GM19468 (cell line): ENCODE measurements around the gene IKBKG.
"Not testable (repeated sequence)": the region's sequence is repeated elsewhere in the genome, so short reads cannot be mapped to it uniquely, and the experiment has no call there.

Experiments used
- ATAC-seq: cut with Tn5 transposase; IDR thresholded peaks from one replicate; pipeline ENCODE4 v1.9.1; 2021; ENCODE audit warnings: mild to moderate bottlenecking, moderate library complexity, moderate number of reproducible peaks; ENCODE audit not compliant: unreplicated experiment; ENCODE audit errors: extremely low read depth

IKBKG gene

DNA sequence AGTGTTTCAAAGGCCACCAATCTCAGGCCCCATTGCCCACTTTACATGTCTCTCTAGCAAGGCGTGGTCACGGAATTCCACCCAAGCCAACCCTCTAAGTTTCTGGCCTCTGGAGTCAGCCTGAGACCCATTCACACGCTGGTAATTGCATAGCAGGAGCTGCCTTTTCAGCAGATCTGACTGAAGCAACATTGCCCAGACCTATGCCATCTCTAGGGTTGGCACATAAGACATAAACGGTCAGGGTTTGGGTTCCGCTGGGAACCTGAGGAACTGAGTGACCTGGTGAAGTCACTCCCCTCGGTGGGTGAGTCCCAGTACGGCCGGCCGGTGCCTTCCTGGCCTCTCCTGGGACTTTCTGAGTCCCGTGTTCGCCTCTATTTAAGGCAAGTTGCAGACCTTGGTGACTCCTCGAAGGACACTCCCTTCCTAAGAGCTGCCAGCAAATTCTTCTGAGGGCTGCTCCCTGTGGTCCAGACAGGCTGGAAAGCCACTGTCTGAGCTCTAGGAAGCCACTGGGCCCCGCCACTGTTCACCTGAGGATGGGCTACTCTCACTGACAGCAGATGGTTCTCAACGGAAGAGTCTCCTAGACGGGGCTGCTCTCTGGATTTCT lies 53.4 kb downstream of the IKBKG start:
- no peak for ATAC-seq

DNA sequence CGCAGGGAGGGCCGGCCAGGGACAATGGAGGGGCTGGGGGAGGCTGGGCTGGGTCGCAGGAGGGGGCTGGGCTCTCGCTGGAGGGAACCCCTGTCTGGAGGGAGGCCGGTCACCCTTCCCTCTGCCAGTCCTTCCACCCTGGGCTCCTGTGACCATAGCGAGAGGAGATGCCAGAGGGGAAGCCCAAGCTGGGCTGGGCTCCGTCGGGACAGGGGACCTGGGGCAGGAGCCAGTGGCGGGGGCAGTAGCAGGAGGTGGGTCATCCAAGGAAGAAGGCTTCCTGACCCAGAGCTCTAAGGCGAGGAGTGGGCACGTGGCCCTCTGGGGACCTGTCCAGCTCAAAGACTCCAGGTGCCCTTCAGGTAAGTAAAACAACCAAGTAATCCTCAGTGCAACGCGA lies 54.8 kb downstream of the IKBKG start:
- no peak for ATAC-seq

DNA sequence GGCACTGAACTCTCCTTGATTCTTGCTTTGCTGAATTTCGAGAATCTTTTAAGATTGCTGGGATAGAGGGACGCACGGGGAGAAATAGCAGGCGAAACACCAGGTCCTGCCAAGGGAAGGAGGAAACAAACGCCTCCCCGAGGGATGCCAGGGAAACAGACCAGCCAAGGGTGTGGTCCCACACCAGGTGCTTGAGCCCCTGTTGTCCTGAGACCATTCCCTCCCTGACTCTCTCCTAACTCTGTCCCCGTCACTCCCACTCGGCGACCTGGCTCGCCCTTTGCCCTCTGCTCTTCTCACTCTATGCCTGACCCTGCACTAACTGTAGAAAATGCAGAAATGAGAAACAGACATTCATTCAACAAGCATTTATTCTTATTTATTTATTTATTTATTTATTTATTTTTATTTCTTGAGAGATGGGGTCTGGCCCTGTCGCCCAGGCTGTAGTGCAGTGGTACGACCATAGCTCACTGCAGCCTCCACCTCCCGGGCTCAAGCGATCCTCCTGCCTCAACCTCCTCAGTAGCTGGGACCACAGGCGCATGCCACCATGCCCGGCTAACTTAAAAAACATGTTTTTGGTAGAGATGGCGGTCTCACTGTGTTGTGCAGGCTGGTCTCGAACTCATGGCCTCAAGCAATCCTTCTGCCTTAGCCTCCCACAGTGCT lies 55.5 kb downstream of the IKBKG start:
- ATAC-seq: no peak

DNA sequence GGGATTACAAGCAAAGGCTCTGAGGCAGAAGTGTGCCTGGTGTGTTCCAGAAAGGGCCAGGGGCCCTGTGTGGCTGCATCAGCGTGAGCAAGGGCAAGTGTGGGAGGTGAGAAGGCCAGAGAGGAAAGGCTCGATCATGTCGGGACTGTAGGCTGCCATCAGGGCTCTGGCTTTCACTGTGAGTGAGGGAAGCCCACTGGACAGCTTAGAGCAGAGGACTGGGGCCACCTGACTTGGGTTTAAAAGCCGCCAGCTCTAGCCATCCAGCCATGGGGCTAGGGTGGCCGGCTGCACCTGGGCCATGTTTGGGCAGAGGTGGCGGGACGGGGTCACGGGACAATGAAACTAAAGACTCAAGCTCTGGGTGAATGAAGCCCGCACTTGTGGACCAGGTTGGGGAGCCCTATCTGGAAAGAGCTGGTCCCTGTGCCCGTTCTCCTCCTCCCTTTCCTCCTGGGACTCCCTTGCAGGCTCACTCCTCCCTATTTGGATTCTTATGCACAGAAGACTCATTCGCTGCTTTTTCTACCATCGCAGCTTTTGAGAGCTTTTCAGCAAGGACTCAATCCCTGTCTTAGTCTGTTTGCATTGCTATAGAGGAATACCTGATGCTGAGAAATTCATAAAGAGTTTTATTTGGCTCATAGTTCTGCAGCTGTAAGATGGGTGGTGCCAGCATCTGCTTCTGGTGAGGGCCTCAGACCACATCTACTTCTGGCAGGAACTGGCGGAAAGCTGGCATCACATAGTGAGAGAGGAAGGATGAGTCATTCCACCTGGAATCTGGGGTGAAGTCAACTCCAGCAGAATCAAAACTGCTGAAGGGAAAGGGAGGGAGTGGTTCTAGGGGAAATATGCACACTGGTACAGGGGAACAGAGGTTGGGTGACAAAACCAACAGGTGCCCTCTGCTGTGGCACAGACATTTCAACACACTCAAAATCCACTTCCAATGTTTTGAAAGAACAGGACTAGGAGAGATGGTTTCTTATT lies 56.3 kb downstream of the IKBKG start:
- ATAC-seq: no peak

DNA sequence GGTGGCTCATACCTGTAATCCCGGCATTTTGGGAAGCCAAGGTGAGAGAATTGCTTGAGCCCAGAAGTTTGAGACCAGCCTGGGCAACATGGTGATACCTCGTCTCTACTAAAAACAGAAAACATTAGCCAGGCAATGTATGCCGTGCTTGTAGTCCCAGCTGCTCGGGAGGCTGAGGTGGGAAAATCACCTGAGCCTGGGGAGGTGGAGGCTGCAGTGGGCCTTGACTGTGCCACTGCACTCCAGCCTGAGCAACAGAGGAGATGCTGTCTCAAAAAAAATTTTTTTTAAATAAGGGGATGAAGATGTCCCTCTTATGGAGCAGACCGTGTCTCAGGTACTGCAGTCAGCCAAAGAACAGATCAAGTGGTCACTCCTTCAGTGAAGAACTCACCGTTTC lies 58.1 kb downstream of the IKBKG start:
- ATAC-seq: no peak

DNA sequence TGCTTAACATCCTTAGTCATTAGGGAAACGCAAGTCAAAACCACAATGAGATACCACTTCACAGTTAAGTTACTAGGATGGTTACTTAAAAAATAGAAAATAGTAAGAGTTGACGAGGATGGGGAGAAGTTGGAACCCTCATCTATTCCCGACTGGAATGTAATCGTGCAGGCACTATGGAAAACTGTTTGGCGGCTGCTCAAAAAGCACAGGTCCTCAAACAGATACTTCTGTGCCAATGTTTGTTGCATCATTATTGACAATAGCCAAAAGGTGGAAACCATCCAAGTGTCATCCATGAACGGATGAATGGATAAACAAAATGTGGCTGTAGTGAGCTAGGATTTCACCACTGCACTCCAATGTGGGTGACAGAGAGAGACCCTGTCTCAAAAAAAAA lies 60.0 kb downstream of the IKBKG start:
- ATAC-seq: no peak

DNA sequence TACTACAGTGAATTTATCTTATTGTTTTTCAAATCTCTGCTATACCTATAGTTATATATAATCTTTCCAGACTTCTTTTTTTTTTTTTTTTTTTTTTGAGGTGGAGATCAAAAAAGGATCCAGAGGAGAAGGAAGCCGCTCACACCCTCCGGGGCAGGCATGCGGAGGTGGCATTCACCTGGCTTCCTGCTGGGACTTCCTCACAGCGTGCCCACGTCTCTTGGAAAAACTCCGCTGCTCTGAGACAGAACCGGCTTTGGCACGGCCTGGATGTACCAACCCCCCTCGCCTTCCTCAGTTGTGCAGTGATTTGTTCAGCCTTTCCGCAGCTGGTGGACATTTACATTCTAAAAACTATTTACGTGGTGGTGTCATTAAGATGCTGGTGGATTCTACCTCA lies 60.6 kb downstream of the IKBKG start:
- not testable (repeated sequence) for ATAC-seq

DNA sequence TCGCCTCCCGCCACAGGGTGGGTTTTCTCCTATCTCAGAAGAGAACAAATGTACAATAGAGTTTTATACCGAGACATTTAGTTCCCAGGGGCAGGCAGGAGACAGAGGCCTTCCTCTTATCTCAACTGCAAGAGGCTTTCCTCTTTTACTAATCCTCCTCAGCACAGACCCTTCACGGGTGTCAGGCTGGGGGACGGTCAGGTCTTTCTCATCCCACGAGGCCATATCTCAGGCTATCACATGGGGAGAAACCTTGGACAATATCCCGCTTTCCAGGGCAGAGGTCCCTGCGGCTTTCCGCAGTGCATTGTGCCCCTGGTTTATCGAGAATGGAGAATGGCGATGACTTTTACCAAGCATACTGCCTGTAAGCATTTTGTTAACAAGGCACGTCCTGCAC lies 61.4 kb downstream of the IKBKG start:
- not testable (repeated sequence) for ATAC-seq

DNA sequence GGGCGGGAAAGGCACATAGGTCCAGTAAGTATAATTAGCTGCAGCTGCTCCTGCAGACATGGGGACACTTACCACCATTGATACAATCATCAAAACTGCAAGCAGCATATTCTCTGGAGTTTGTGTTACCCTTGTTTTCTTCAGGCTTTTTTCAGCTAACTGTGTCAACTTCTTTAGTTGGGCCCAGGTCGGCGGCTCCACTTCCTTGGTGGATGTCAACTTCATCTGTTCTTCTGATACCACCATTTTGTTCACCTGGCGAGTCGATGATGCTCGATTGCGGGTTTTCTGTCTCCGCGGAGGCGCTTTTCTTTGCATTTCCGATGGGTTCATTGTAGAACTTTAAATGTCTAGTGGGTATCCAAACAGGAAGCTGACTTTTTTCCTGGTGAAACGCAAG lies 63.7 kb downstream of the IKBKG start:
- not testable (repeated sequence) for ATAC-seq

DNA sequence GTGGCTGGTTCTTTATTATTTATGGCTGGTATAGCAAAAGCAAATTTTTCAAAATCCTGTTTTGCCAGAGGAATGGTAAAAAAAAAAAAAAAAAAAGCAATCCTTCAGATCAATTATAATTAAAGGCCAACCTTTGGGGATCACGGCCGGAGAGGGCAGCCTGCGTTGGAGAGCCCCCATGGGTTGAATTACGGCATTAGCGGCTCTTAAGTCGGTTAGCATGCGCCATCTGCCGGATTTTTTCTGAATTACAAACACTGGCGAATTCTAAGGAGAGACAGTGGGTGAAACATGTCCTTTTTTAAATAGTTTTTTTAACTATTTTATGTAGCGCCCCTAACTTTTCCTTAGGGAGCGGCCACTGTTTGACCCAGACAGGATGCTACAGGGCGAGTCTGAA lies 66.2 kb downstream of the IKBKG start:
- not testable (repeated sequence) for ATAC-seq
